ENCODE data around the gene HECW1.
"Not testable (repeated sequence)": the region's sequence is repeated elsewhere in the genome, so short reads cannot be mapped to it uniquely, and the experiment has no call there.

HECW1 gene

DNA sequence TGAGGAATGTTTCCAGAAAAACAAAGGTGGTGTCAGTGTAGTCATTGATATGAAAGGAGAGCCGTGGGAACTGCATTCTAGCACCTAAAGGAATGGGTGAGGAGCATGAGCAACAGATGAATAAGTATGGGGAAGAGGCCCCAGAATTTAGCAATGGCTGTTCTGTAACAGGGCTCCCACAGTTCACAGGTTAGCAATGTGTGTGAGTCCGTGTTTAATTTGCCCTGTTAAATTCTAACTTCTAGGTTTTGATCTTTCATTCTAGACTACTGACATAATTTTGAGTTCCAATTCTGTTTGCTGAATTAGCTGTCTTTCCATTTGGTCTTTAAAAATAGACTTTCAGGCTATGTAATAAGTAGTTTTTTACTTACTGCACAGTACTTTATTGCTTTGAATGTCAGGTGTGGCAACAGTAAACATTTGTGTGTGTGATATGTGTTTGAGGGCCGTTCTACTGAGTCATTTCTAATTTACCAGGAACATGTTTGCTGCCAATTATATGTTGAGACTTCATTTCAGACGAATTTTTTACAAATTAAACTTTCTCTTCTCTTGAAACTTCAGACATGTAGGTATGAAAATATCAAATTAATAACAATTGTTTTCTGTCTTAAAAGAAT is 479.2 kb downstream of the HECW1 start:
- no peak for DNase-seq (ENCODE audit: low read depth in 3 of 3, low spot score in 1 of 3)

- no peak for DNase-seq (ENCODE audit: low read depth in 3 of 3, low spot score in 1 of 3)
These were observed 479.9 kb downstream of the HECW1 start for GRCh38 chr7:43592326-43592725.

DNA sequence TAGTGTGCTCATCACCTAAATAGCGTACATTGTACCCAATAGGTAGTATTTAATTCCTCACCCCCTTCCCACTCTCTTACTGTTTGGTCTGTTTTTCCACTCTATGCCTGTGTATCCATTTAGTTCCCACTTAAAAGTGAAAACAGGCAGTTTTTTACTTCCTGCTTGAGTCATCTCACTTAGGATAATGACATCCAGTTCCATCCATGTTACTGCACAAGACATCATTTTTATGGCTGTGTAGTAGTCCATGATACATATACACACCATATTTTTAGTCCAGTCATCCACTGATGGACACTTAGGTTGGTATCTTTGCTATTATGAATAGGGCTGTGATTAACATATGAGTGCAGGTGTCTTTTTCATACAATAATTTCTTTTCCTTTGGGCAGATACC is 480.6 kb downstream of the HECW1 start:
- DNase-seq (ENCODE audit: low read depth in 3 of 3, low spot score in 1 of 3) = no peak

GRCh38 chr7:43594020-43594419 is 481.6 kb downstream of the HECW1 start:
- no peak for DNase-seq (ENCODE audit: low read depth in 3 of 3, low spot score in 1 of 3)

GRCh38 chr7:43596426-43596825 is 484.0 kb downstream of the HECW1 start:
- DNase-seq (ENCODE audit: low read depth in 3 of 3, low spot score in 1 of 3) = not testable (repeated sequence)

DNA sequence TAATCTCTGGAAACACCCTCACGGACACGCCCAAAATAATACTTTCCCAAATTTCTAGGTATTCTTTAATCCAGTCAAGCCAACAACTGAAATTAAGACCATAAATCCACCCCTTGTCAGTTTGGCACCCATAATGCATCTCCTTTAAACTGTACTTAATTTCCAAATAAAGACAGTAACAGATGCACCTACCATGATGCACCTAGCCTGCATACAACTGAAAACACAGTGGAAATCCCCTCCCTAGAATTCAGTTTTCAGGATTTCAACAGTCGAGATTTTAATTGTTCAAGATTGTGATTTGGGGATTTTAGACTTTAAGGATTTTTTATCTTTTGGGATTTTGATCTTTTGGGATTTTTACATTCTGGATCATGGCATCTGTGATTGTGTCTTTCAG is 487.6 kb downstream of the HECW1 start:
- no peak for DNase-seq (ENCODE audit: low read depth in 3 of 3, low spot score in 1 of 3)

DNA sequence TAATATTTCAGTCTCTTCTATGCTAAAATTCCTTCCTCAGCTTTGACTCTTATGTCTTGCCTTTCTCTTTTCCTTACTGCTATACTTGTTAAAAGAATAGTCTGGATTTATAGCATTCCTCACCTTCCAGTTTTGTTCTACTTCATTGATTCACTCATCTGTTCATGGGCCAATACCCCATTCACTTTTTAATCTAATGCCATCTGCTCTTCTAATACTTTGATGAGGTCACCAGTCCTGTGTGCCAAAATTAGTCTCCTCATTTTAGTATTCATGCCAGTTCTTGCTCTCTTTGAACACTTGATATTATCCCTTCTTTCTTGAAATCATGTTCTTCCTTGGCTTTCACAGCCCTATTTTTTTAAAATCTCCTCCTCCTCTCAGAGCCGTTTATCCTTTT is 489.8 kb downstream of the HECW1 start:
- DNase-seq (ENCODE audit: low read depth in 3 of 3, low spot score in 1 of 3) = no peak

DNA sequence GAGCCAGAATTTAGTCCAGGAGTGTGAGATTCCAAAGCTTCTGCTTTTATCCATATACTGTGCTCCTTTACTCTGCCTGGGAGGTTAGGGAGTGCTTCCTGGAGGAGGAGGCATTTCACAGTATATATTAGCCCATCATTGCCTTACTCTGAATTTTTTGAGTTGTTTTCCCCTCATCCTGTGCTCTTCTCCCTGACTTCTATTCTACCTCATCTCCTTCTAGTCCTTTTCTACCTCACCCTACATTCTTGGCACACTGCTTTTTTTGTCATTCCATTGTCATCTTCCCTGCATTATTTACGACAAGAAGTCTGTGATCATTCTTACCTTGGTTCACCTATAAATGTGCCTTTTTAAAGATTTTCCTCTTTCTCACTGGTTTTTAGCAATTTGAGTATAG is 491.8 kb downstream of the HECW1 start:
- DNase-seq (ENCODE audit: low read depth in 3 of 3, low spot score in 1 of 3) = no peak

DNA sequence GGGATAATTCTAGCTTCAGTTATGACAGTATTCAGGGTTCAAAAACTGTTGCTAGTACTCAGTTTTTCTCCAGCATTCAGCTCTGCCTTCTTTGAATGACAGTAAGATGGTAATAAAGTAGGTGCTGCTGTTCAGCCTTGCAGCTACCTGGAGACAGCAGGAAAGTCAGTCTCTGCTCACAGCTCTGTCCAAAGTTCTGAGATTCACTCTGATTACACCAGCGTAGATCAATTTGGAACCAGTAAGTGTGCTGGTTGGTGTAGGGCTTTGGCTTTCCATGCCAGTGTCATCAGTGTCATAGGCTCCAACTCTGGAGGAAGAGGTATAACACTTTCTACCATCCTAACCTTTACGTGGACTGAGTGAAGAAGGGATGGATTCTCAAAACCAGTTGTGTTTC is 496.6 kb downstream of the HECW1 start:
- no peak for DNase-seq (ENCODE audit: low read depth in 3 of 3, low spot score in 1 of 3)

DNA sequence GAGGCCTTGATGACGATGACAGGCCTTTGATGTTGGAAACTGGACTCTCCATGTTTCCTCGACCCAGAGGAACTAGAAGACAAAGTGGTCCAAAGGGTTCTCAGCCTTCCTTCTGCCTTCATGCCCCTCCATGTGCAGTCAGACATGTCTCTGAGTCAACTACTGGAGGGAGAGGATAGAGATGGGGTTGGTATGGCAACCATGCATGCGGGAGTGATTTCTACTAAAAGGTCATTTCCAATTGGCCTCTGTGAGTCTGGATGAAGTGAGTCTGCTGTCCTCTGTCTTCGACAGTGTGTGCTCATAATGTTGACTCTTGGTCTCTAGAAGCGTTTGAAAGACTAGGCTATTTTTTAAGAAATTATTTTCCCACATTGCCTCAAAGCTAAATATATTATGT is 499.7 kb downstream of the HECW1 start:
- no peak for DNase-seq (ENCODE audit: low read depth in 3 of 3, low spot score in 1 of 3)

- DNase-seq (ENCODE audit: low read depth in 3 of 3, low spot score in 1 of 3) = no peak
These were observed 500.4 kb downstream of the HECW1 start for GRCh38 chr7:43612599-43613589.

All from stimulated activated CD4-positive, alpha-beta T cell treated with anti-CD3 and anti-CD28 coated beads, TNF-alpha, amount 100 ng/mL, for 1 hour (primary cell).